ENCODE data around the gene CDX1. TPM values are rescaled to one million over a fixed set of nuclear protein-coding genes. Genes with fewer than 3 reads are reported as not detected.

Gene CDX1
- total RNA-seq, 1 experiment from 2014 or later = 0.29 TPM

DNA sequence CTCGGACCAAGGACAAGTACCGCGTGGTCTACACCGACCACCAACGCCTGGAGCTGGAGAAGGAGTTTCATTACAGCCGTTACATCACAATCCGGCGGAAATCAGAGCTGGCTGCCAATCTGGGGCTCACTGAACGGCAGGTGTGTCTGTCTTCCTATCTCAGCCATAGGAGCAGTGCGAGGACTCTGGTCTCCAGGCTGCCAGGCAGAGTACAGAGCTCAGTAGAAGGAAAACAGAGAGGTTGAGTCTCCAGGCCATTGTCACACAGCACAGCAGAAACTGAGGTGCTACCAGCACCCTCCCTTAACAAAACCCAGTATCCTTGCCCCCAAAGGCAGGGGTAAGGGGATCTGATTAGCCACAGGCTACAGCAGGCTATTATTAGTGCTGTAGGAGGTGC is 16.2 kb downstream of the CDX1 start:
- no peaks in the 10 kb centered on the region for H3K36me3 Mint-ChIP-seq (ENCODE audit: insufficient read depth, unreplicated experiment)
- no peaks in the 10 kb centered on the region for H3K9me3 Mint-ChIP-seq (ENCODE audit: unreplicated experiment)
- Histone ChIP-seq H3K4me1 (peaks cover 12% of the 10 kb centered on the region), H3K4me3 (ENCODE audit: low read depth, low read length) (no peak overlapping the region), H3K27me3 (replicated peaks; ENCODE audit: control insufficient read depth, insufficient read depth, low read length) (no peaks in the 10 kb centered on the region), H3K9me3 (no peaks in the 10 kb centered on the region), H3K36me3 (ENCODE audit: control insufficient read depth, insufficient read depth, low read length) (no peaks in the 10 kb centered on the region; the same call in 1 of the 2 replicates)
- no peak overlapping the region for H3K4me3 Mint-ChIP-seq (ENCODE audit: unreplicated experiment)
- no peak for DNase-seq
- TF ChIP-seq, protein P1, sequence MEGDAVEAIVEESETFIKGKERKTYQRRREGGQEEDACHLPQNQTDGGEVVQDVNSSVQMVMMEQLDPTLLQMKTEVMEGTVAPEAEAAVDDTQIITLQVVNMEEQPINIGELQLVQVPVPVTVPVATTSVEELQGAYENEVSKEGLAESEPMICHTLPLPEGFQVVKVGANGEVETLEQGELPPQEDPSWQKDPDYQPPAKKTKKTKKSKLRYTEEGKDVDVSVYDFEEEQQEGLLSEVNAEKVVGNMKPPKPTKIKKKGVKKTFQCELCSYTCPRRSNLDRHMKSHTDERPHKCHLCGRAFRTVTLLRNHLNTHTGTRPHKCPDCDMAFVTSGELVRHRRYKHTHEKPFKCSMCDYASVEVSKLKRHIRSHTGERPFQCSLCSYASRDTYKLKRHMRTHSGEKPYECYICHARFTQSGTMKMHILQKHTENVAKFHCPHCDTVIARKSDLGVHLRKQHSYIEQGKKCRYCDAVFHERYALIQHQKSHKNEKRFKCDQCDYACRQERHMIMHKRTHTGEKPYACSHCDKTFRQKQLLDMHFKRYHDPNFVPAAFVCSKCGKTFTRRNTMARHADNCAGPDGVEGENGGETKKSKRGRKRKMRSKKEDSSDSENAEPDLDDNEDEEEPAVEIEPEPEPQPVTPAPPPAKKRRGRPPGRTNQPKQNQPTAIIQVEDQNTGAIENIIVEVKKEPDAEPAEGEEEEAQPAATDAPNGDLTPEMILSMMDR (IDR thresholded peaks at IDR 0.05; ENCODE audit: insufficient read depth in 1 of 2, low read depth in 1 of 2, low read length in 1 of 2, severe bottlenecking in 1 of 2, unreplicated experiment in 1 of 2) = no peak
- no TSS peak for BruUV-seq (replicated peaks)
- ChIA-PET POLR2A (no interaction called here), CTCF (no interaction called here)
- intact Hi-C loops (cut with micrococcal nuclease; ENCODE audit: unreplicated experiment) = no loop called here
- H3K27me3 Mint-ChIP-seq (ENCODE audit: insufficient read depth, unreplicated experiment) = no peaks in the 10 kb centered on the region
- H3K4me1 Mint-ChIP-seq (ENCODE audit: low read depth, unreplicated experiment) = peaks cover 15% of the 10 kb centered on the region
- H3K27ac Mint-ChIP-seq (ENCODE audit: unreplicated experiment) = no peak overlapping the region

GRCh38 chr5:150183436-150183835 is 16.9 kb downstream of the CDX1 start:
- H3K36me3 Mint-ChIP-seq (ENCODE audit: insufficient read depth, unreplicated experiment) = no peaks in the 10 kb centered on the region
- Histone ChIP-seq H3K27me3 (replicated peaks; ENCODE audit: control insufficient read depth, insufficient read depth, low read length) (no peaks in the 10 kb centered on the region), H3K4me1 (peaks cover 16% of the 10 kb centered on the region), H3K4me3 (ENCODE audit: low read depth, low read length) (no peak overlapping the region), H3K36me3 (ENCODE audit: control insufficient read depth, insufficient read depth, low read length) (no peaks in the 10 kb centered on the region; the same call in 1 of the 2 replicates), H3K9me3 (no peaks in the 10 kb centered on the region)
- ChIA-PET CTCF (no interaction called here), POLR2A (no interaction called here)
- peaks cover 15% of the 10 kb centered on the region for H3K4me1 Mint-ChIP-seq (ENCODE audit: low read depth, unreplicated experiment)
- H3K4me3 Mint-ChIP-seq (ENCODE audit: unreplicated experiment) = no peak overlapping the region
- no TSS peak for BruUV-seq (replicated peaks)
- no peak for DNase-seq
- TF ChIP-seq, protein P1 (IDR thresholded peaks at IDR 0.05; ENCODE audit: insufficient read depth in 1 of 2, low read depth in 1 of 2, low read length in 1 of 2, severe bottlenecking in 1 of 2, unreplicated experiment in 1 of 2) = no peak
- no peaks in the 10 kb centered on the region for H3K9me3 Mint-ChIP-seq (ENCODE audit: unreplicated experiment)
- H3K27ac Mint-ChIP-seq (ENCODE audit: unreplicated experiment) = no peak overlapping the region
- intact Hi-C loops (cut with micrococcal nuclease; ENCODE audit: unreplicated experiment) = no loop called here
- no peaks in the 10 kb centered on the region for H3K27me3 Mint-ChIP-seq (ENCODE audit: insufficient read depth, unreplicated experiment)

DNA sequence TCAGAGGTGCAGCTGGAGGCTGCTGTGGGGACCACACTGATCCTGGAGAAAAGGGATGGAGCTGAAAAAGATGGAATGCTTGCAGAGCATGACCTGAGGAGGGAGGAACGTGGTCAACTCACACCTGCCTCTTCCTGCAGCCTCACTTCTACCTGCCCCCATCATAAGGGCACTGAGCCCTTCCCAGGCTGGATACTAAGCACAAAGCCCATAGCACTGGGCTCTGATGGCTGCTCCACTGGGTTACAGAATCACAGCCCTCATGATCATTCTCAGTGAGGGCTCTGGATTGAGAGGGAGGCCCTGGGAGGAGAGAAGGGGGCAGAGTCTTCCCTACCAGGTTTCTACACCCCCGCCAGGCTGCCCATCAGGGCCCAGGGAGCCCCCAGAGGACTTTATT is 17.4 kb downstream of the CDX1 start:
- intact Hi-C loops (cut with micrococcal nuclease; ENCODE audit: unreplicated experiment) = no loop called here
- Histone ChIP-seq H3K4me3 (ENCODE audit: low read depth, low read length) (no peak overlapping the region), H3K4me1 (peaks cover 16% of the 10 kb centered on the region), H3K9me3 (no peaks in the 10 kb centered on the region), H3K27me3 (replicated peaks; ENCODE audit: control insufficient read depth, insufficient read depth, low read length) (no peaks in the 10 kb centered on the region), H3K36me3 (ENCODE audit: control insufficient read depth, insufficient read depth, low read length) (no peaks in the 10 kb centered on the region; the same call in 1 of the 2 replicates)
- ChIA-PET CTCF (no interaction called here), POLR2A (no interaction called here)
- BruUV-seq (replicated peaks) = no TSS peak
- TF ChIP-seq, protein P1 (IDR thresholded peaks at IDR 0.05; ENCODE audit: insufficient read depth in 1 of 2, low read depth in 1 of 2, low read length in 1 of 2, severe bottlenecking in 1 of 2, unreplicated experiment in 1 of 2) = no peak
- H3K36me3 Mint-ChIP-seq (ENCODE audit: insufficient read depth, unreplicated experiment) = no peaks in the 10 kb centered on the region
- H3K27me3 Mint-ChIP-seq (ENCODE audit: insufficient read depth, unreplicated experiment) = no peaks in the 10 kb centered on the region
- DNase-seq = no peak
- H3K9me3 Mint-ChIP-seq (ENCODE audit: unreplicated experiment) = no peaks in the 10 kb centered on the region
- no peak overlapping the region for H3K4me3 Mint-ChIP-seq (ENCODE audit: unreplicated experiment)
- H3K4me1 Mint-ChIP-seq (ENCODE audit: low read depth, unreplicated experiment) = peaks cover 15% of the 10 kb centered on the region
- H3K27ac Mint-ChIP-seq (ENCODE audit: unreplicated experiment) = no peak overlapping the region

Measured in Caco-2 (cell line).